GM12878 (cell line): ENCODE data around the gene STARD10. TPM values are rescaled to one million over a fixed set of nuclear protein-coding genes. Genes with fewer than 3 reads are reported as not detected.

Source experiments
- ATAC-seq: fragments of 200-7000 bp; cut with Tn5 transposase; 3 replicates; pipeline ENCODE4 v1.9.1; 2020; ENCODE audit warnings: mild to moderate bottlenecking, moderate library complexity
- BruUV-seq: library from RNA; stranded (reverse); fragments of 400-500 nt; replicated peaks from 2 replicates; lab custom pipeline; 2021; lab: Mats Ljungman, UMichigan
- CTCF ChIA-PET: fragments of 300-600 bp; sonication (Branson Sonifier 250); formaldehyde crosslinking; extraction: SDS; loops from one replicate; lab custom pipeline; 2021; ENCODE audit warnings: inconsistent platforms; lab: Yijun Ruan, JAX
- POLR2A ChIA-PET: fragments of 350-600 bp; formaldehyde crosslinking; extraction: SDS; loops from one replicate; lab custom pipeline; 2021; ENCODE audit warnings: inconsistent platforms; lab: Charles Lee
- RAD21 ChIA-PET: fragments of 300-600 bp; sonication (Branson Sonifier 250); formaldehyde crosslinking; loops from one replicate; lab custom pipeline; 2023; ENCODE audit warnings: antibody characterized with exemption; ENCODE audit not compliant: unreplicated experiment; lab: Charles Lee
- SMC1A ChIA-PET: fragments of 300-600 bp; sonication (Branson Sonifier 250); formaldehyde crosslinking; loops from one replicate; lab custom pipeline; 2023; ENCODE audit not compliant: unreplicated experiment, uncharacterized antibody; lab: Charles Lee
- DNase-seq: peaks from one replicate; pipeline ENCODE4 v3.0.0-alpha.2; 2011; ENCODE audit warnings: low read depth, low spot score
- FAIRE-seq: peaks from 3 replicates; lab custom pipeline; 2011; peaks lifted over from hg19 to GRCh38; lab: Jason Lieb, UNC
- H2AFZ ChIP-seq: 2 replicates; pipeline ENCODE4 v1.6.0; 2011; ENCODE audit warnings: low read depth, low read length, control low read depth; ENCODE audit not compliant: control insufficient read depth
- H3K27ac ChIP-seq: 2 replicates; pipeline ENCODE4 v1.5.1; 2011; ENCODE audit warnings: control low read depth; ENCODE audit not compliant: control insufficient read depth, insufficient read depth
- H3K27me3 ChIP-seq, 2 experiments: replicated peaks in 1 of 2; 2 replicates each; pipeline versions ENCODE4 v1.6.0 to v1.6.1; 2011; ENCODE audit warnings: low read length in 1 of 2; ENCODE audit not compliant: control insufficient read depth in 2 of 2, insufficient read depth in 2 of 2
- H3K36me3 ChIP-seq, 2 experiments: 2 replicates each; pipeline ENCODE4 v1.5.1; 2011; ENCODE audit warnings: low read length in 1 of 2; ENCODE audit not compliant: control insufficient read depth in 2 of 2, insufficient read depth in 2 of 2
- H3K4me1 ChIP-seq: 2 replicates; pipeline ENCODE4 v1.6.1; 2011; ENCODE audit warnings: mild to moderate bottlenecking, low read length, moderate library complexity, mixed read lengths; ENCODE audit not compliant: control insufficient read depth, insufficient read depth
- H3K4me2 ChIP-seq: 2 replicates; pipeline ENCODE4 v1.6.0; 2011; ENCODE audit warnings: control low read depth; ENCODE audit not compliant: control insufficient read depth, insufficient read depth
- H3K4me3 ChIP-seq: fragments of 200-600 bp; sonication (generic); 2 replicates; pipeline ENCODE4 v1.5.1; 2016
- H3K79me2 ChIP-seq: 2 replicates; pipeline ENCODE4 v1.6.0; 2011; ENCODE audit warnings: low read length; ENCODE audit not compliant: control insufficient read depth, insufficient read depth
- H3K9ac ChIP-seq: 2 replicates; pipeline ENCODE4 v1.8.0; 2011; ENCODE audit warnings: low read length, control low read depth, mixed read lengths; ENCODE audit not compliant: control insufficient read depth, insufficient read depth
- H3K9me3 ChIP-seq: replicated peaks from 3 replicates; pipeline ENCODE4 v1.5.1; 2011; ENCODE audit warnings: mild to moderate bottlenecking, low read length; ENCODE audit not compliant: control insufficient read depth, insufficient read depth
- H4K20me1 ChIP-seq: 2 replicates; pipeline ENCODE4 v1.6.0; 2011; ENCODE audit not compliant: control insufficient read depth, insufficient read depth
- DPF2 ChIP-seq: fragments of 450-650 bp; IDR thresholded peaks from 2 replicates; pipeline ENCODE4 v1.6.1; 2017; ENCODE audit warnings: mild to moderate bottlenecking
- HDGF ChIP-seq: fragments of 450-650 bp; IDR thresholded peaks from 2 replicates; pipeline ENCODE4 v1.6.1; 2016; ENCODE audit warnings: antibody characterized with exemption
- LARP7 ChIP-seq: fragments of 450-650 bp; IDR thresholded peaks from 2 replicates; pipeline ENCODE4 v1.6.1; 2017; ENCODE audit warnings: mild to moderate bottlenecking
- NBN ChIP-seq: fragments of 450-650 bp; IDR thresholded peaks from 2 replicates; pipeline ENCODE4 v1.6.1; 2016
- WRNIP1 ChIP-seq: IDR thresholded peaks from 2 replicates; pipeline ENCODE4 v1.6.1; 2011; ENCODE audit warnings: low read depth, low read length, improper control_type of control experiment, borderline replicate concordance
- WGBS: methylation state at CpG from one replicate; pipeline ENCODE4 v1.1.6; 2016; ENCODE audit warnings: low lambda C conversion rate; ENCODE audit not compliant: insufficient replicate concordance, insufficient coverage; ENCODE audit errors: missing lambda C conversion rate; 5-methylcytosine and 5-hydroxymethylcytosine counted together
- in situ Hi-C: fragments of 300-500 bp; cut with MboI; formaldehyde crosslinking; loops from 9 replicates; pipeline ENCODE4 v1.14.3; 2018; ENCODE audit warnings: mixed read lengths
- intact Hi-C: fragments of 100-400 bp; cut with micrococcal nuclease; formaldehyde crosslinking; loops from one replicate; pipeline ENCODE4 v1.14.2; 2022; ENCODE audit not compliant: unreplicated experiment
- polyA plus RNA-seq, 11 experiments: library from polyadenylated mRNA; depleted of rRNA in 4 of 11; unstranded in 6 of 11; stranded (reverse) in 5 of 11; fragments of >200 nt; fragmentation: Nextera tagmentation in 4 of 11; fragmentation: Illumina TruSeq in 1 of 11; extraction: Ambion mirVana in 4 of 11; extraction: Trizol in 1 of 11; gene quantifications; 1 replicate in 1 of 11; 2 replicates in 10 of 11; pipeline versions ENCODE4 v1.2.1 to v1.2.3, GENCODE V29; 2011 to 2016; ENCODE audit warnings: inconsistent platforms in 2 of 11, missing spikeins in 2 of 11, low read depth in 1 of 11
- total RNA-seq, 4 experiments: library from RNA; depleted of rRNA in 3 of 4; stranded (reverse); fragments of >200 nt in 3 of 4; fragmentation: Illumina TruSeq in 1 of 4; extraction: Trizol in 1 of 4; gene quantifications; 2 replicates each; pipeline versions ENCODE4 v1.2.1 to v1.2.3, GENCODE V29; 2013 to 2021
- TF ChIP-seq, protein P1 (sequence below): IDR thresholded peaks from 2 replicates; pipeline ENCODE4 v1.6.1; 2012; ENCODE audit warnings: low read depth, low read length, improper control_type of control experiment
- TF ChIP-seq, protein P2 (sequence below): fragments of 150-350 bp; IDR thresholded peaks from 2 replicates; pipeline ENCODE4 v1.6.1; 2016; ENCODE audit warnings: low read depth, low read length
- TF ChIP-seq, protein P3 (sequence below): IDR thresholded peaks from 2 replicates; pipeline ENCODE4 v1.6.1; 2012; ENCODE audit warnings: low read depth, low read length, improper control_type of control experiment

STARD10 gene
- total and polyA plus RNA-seq, 10 of the 15 experiments (the other 5 are each of a cell fraction or from before 2014, with no cell fraction given): 0.15 to 43.2 (median 23.1) TPM

DNA sequence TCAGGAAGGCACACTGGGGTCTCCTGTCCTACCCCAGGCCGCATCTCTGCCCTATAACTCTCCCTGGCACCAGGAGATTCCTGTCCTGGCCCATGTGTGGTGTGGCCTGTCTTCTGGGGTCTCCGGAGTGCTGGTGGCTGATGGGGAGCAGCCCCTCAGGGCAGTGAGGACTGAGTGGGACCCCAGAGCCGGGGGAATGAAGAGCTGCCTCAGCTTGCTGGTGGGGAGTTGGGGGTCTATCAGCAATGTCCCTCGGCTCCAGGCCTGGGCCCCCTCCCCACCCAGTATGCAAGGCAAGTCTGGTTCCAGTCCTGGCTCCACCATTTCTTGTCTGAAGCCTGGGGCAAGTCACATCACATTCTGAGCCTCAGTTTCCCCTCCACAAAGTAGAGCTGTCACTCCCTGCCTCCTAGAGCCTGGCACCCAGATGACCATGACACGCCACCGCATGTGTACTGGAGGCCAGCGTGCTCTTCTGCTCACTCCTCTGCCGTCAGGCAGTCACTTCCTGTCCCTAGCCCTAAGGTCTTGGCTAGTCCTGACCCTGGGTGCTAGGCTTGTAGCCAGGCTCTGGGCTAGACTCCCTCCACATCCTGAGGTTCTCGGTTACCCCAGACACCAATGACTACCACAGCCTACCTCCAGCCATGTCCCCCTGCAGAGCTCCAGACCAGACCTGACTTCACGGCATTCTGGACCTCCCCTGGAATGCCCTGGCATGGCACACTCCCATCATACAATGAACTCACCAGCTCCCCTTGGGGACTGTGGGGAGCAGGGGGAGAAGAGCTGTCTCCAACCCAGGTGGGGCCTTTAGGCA, 54.4 kb downstream of the STARD10 start:
- no TSS peak for BruUV-seq
- ATAC-seq: peak; percentile 16
- peak overlapping the region; percentile 99 for H3K4me2 ChIP-seq

More for the DNA sequence above, 54.4 kb downstream of the STARD10 start:
- Histone ChIP-seq H3K4me3 (peak overlapping the region; percentile 65), H3K36me3 (no peaks in the 10 kb centered on the region; a peak in 1 of 4 replicates), H3K27ac (peak overlapping the region; percentile 98), H2AFZ (no peak overlapping the region; the same call in 1 of the 2 replicates), H3K27me3 (no peaks in the 10 kb centered on the region), H4K20me1 (no peaks in the 10 kb centered on the region), H3K9me3 (no peaks in the 10 kb centered on the region), H3K79me2 (peaks cover 82% of the 10 kb centered on the region), H3K9ac (peak overlapping the region; percentile 77), H3K4me1 (peaks cover 77% of the 10 kb centered on the region)
- intact Hi-C loops (loop anchor here (5.0 to 10.0 kb wide), 4 partner anchors 53 to 415 kb away; partner anchors contain the start of genes ATG16L2 and STARD10), in situ Hi-C loops (no loop called here)
- ChIA-PET RAD21 (interaction anchor here (0.6 to 8.2 kb wide), 10 partner anchors 11 to 74 kb away, joined by 3 to 55 read pairs (median 5); partner anchors contain the start of genes ARAP1 and STARD10), CTCF (interaction anchor here (0.7 to 7.5 kb wide), 8 partner anchors 11 to 77 kb away, joined by 3 to 89 read pairs (median 4); partner anchors contain the start of gene STARD10), SMC1A (interaction anchor here (0.6 to 5.8 kb wide), 9 partner anchors 10 to 438 kb away, joined by 3 to 41 read pairs (median 9); partner anchors contain the start of genes ATG16L2 and STARD10), POLR2A (interaction anchor here (0.5 to 5.9 kb wide), 10 partner anchors 11 to 76 kb away, joined by 3 to 40 read pairs (median 4); partner anchors contain the start of genes ARAP1 and STARD10)
- under 1% methylated on average over 10 of the region's 10 CpGs for WGBS
- DNase-seq (no peak), FAIRE-seq (no peak)
- TF ChIP-seq, protein P1, sequence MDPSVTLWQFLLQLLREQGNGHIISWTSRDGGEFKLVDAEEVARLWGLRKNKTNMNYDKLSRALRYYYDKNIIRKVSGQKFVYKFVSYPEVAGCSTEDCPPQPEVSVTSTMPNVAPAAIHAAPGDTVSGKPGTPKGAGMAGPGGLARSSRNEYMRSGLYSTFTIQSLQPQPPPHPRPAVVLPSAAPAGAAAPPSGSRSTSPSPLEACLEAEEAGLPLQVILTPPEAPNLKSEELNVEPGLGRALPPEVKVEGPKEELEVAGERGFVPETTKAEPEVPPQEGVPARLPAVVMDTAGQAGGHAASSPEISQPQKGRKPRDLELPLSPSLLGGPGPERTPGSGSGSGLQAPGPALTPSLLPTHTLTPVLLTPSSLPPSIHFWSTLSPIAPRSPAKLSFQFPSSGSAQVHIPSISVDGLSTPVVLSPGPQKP: peak; percentile 10; the same call in 1 of the 2 replicates
- TF ChIP-seq, protein P2, sequence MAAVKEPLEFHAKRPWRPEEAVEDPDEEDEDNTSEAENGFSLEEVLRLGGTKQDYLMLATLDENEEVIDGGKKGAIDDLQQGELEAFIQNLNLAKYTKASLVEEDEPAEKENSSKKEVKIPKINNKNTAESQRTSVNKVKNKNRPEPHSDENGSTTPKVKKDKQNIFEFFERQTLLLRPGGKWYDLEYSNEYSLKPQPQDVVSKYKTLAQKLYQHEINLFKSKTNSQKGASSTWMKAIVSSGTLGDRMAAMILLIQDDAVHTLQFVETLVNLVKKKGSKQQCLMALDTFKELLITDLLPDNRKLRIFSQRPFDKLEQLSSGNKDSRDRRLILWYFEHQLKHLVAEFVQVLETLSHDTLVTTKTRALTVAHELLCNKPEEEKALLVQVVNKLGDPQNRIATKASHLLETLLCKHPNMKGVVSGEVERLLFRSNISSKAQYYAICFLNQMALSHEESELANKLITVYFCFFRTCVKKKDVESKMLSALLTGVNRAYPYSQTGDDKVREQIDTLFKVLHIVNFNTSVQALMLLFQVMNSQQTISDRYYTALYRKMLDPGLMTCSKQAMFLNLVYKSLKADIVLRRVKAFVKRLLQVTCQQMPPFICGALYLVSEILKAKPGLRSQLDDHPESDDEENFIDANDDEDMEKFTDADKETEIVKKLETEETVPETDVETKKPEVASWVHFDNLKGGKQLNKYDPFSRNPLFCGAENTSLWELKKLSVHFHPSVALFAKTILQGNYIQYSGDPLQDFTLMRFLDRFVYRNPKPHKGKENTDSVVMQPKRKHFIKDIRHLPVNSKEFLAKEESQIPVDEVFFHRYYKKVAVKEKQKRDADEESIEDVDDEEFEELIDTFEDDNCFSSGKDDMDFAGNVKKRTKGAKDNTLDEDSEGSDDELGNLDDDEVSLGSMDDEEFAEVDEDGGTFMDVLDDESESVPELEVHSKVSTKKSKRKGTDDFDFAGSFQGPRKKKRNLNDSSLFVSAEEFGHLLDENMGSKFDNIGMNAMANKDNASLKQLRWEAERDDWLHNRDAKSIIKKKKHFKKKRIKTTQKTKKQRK: no peak
- peak; percentile 29 for TF ChIP-seq HDGF
- TF ChIP-seq, protein P3, sequence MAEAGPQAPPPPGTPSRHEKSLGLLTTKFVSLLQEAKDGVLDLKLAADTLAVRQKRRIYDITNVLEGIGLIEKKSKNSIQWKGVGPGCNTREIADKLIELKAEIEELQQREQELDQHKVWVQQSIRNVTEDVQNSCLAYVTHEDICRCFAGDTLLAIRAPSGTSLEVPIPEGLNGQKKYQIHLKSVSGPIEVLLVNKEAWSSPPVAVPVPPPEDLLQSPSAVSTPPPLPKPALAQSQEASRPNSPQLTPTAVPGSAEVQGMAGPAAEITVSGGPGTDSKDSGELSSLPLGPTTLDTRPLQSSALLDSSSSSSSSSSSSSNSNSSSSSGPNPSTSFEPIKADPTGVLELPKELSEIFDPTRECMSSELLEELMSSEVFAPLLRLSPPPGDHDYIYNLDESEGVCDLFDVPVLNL: no peak
- TF ChIP-seq NBN: 0 out of 2 replicates have a peak, but pooled peaks have one; percentile 10
- TF ChIP-seq LARP7: 0 out of 2 replicates have a peak, but pooled peaks have one; percentile 1
- TF ChIP-seq DPF2: peak; percentile 16; the same call in 1 of the 2 replicates
- 0 out of 2 replicates have a peak, but pooled peaks have one; percentile 34 for TF ChIP-seq WRNIP1
